Measurements from ENCODE around the gene TCF7L1. TPM values are rescaled to one million over a fixed set of nuclear protein-coding genes. Genes with fewer than 3 reads are reported as not detected.

Gene TCF7L1
- polyA plus RNA-seq, 10 donors = 31.2 to 48.0 (median 36.8) TPM

DNA sequence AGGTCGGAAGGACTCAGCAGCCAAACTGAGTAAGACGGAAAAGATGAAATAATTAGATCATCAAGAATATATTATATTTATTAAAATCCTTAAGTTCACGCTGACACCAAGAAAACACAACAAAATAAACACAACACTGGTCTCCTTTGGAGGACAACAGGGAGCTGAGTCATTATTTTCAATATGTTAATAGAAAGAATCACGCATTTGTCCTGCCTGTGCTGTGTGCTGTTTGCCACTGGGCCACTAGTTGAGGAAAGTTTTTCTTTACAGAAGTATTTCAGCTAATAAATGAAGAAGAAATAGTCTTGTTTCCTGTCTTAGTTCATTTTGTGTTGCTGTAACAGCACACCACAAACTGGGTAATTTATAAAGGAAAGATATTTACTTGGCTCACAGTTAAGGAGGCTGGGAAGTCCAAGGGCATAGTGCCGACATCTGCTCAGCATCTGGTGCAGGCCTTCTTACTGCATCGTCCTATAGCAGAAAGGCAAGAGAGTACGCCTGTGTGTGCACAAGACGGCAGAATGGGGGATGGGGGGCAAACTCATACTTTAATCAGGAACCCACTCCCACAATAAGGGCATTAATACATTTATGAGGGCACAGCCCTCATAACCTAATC lies 88.0 kb downstream of the TCF7L1 start:
- peak; percentile 78 to 95 (median 88) for DNase-seq

- no peak for DNase-seq
Measured at GRCh38 chr2:85222792-85223191, 89.6 kb downstream of the TCF7L1 start.

GRCh38 chr2:85226783-85227182 lies 93.6 kb downstream of the TCF7L1 start:
- DNase-seq = no peak

GRCh38 chr2:85230679-85231467 lies 97.7 kb downstream of the TCF7L1 start:
- peak; percentile 83 to 95 (median 89) for DNase-seq

DNA sequence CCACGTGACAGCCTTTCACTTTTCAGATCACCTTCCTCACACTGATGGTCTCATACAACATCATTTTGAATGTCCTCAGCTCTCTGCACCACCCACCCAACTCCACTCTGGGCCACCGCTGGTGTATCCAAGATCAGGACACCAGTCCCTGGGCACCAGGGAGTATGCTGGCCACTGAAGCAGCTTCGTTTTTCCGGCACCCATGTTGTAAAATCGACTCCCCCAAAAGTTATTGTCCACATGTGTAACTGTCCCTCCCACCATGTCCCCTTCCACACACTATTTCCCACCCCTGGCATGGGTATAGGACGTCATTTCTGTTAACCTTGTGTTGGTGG lies 98.2 kb downstream of the TCF7L1 start:
- no peak for DNase-seq

GRCh38 chr2:85231952-85232351 lies 98.8 kb downstream of the TCF7L1 start:
- DNase-seq = peak in 1 of 3 donors; percentile 63

GRCh38 chr2:85234868-85235267 lies 101.7 kb downstream of the TCF7L1 start:
- DNase-seq = no peak

GRCh38 chr2:85235281-85235680 lies 102.1 kb downstream of the TCF7L1 start:
- DNase-seq = no peak

DNA sequence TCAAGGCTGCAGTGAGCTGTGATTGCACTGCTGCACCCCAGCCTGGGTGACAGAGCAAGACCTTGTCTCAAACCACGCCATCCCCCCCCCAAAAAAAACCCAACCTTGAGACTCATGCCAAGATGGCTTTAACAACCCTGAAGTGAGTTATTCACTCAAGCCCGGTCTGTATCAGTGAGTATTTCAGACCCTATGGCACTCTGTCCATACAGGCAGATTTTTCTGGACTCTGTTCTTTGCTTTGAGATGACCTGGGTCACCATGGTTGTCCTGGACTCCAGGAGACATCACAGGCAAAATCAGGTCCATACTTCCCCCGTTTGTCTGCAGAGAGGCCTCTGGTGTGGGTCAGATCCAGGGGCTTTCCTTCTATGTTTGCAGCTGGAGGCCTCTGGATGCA lies 102.9 kb downstream of the TCF7L1 start:
- no peak for DNase-seq

- DNase-seq = peak in 1 of 3 donors; percentile 7
Measured at GRCh38 chr2:85237849-85238565, 104.8 kb downstream of the TCF7L1 start.

GRCh38 chr2:85238607-85239006 lies 105.4 kb downstream of the TCF7L1 start:
- DNase-seq = no peak

DNA sequence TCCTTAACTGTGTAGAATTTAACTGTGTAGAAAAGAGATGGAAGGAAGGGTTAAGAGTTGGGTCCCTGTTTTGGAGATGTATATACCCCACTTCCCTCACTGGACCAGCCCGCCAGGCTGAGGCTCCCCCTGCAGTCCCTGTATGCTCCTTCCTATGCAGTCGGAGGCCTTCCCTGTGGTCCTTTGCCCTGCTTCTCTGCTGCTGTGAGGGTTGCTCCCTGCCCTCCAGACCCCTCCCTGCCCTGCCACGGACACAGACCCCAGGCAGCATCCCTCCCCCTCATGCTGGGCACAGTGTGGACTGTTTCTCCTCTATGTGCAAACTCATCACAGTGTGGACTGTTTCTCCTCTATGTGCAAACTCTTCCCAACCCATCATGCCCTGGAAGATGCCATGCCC lies 105.9 kb downstream of the TCF7L1 start:
- no peak for DNase-seq

DNA sequence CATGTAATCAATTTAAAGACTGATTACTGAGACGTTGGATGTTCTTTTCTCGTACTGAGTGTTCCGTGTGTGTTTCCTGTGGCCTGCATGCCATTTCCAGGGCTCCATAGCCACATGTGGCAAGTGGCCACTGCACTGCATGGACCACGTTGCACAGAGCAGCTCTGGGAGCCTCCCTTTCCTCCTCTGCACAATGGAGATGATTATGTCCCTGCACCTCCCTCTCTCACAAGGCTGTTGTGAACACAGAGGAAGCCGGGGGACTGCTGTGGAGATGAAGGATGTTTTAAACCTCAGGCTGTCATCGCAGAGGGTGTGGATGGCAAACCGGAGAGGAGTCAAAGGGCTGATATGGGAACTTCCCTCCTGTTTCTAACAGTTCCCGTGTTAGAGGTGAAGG lies 106.9 kb downstream of the TCF7L1 start:
- DNase-seq = no peak

DNA sequence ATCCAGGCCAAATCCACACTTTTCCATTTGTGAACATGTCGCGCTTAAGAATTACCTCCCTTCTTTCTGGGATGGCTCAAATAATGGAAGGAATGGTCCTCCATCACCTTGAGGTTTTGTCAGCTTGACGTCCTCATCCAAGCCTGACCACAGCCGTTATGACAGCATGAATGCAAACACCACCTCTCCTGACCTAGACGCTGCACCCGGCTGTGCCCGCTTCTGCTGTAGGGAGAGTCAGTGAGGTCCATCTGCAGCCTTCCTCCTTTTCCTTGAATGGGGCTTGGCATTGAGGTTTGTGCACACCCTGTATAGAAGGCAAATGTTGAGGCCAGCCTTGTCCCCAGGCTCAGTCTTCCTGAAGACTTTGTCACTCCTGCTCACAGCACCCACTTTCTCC lies 109.1 kb downstream of the TCF7L1 start:
- DNase-seq = no peak

- peak in 1 of 3 donors; percentile 40 for DNase-seq
Measured at GRCh38 chr2:85243101-85244072, 110.2 kb downstream of the TCF7L1 start.

DNA sequence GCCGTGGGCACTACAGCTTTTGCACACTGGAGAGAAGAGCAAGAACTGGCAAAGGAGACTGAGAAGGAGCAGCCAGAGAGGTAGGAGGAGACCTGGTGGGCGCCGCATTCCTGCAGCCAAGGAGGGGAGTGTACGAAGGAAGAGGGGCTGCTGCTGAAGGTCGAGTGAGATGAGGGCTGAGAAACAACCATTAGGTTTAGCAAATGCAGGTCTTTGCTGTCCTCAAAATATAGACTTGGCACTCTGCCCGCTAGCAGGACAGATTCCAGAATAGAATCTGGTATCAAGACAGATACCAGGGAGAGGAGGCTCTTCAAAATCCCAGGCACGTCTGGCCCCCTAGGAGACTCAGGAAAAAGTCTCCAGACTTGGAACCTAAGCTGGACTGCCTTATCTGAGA lies 111.6 kb downstream of the TCF7L1 start:
- peak in 1 of 3 donors; percentile 44 for DNase-seq

DNA sequence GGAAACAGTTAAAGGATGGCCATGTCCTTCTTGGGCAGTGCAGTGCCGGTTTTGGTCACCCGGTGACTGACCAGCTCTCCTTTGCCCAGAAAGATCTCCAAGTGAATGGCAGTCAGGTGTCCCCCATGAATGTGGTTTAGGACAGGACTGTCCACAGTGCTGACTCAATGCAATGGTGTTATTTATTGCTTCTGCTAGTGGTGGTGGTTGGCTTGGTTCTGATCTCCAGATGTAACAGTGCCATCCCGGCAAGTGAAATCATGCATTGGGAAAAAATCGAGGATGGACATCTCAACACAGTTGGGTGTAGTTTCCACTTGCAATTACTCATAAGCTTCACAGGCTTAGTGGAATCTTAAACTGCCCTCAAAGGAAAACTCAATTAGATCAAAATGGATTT lies 112.7 kb downstream of the TCF7L1 start:
- DNase-seq = no peak

DNA sequence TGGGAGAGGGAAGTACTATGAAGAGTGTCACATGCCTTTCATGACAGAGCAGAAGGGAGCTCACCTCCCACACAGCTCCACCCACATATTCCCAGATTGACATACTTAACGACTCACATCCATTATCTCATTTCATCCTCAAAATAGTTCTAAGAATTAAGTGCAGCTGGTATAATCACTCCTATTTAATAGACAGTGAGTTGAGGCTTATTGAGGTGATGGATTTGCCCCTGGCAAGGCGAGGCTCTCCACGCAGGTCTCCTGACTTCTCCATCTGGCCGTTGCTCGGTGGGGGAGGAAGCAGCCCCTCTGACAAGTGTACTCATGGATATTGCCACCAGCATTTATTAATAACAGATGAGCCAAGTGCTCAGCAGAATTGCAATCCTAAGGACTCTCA lies 113.2 kb downstream of the TCF7L1 start:
- DNase-seq = no peak

- DNase-seq = no peak
Measured at GRCh38 chr2:85247610-85248009, 114.4 kb downstream of the TCF7L1 start.

DNA sequence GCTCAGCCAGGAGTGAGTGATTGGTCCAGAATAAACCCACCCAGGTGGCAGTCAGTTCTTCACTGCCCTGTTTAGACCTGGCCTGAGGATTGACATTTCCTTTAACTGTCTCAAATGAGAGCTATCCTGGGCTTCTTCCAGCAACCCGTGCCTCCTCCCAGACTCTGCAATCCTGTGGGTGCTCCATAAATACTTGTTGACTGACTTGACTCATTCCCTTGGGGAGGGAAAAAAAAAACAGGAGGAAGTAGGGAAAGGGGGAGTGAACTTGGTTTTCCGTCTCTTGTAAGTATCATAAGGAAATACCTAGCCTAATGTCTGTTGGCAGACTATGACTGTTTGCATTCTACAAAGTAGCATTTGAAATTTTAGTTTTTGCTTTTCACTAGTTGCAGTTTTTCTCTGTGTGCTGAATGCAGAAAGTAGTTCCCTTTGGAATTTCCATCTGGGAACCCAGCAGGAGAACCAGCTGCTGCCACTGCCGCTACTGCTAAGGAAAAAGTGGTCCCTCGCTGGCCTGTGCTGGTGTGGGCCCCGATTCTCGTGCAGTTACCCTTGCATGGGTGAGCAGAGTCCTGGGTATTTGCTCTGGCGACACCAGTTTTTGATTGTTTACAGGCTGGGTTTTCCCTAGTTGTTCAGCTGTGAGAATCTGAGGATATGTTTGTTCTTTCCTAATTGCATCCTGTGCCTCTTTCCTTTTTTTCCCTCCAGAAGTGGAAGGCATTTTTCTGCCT lies 115.7 kb downstream of the TCF7L1 start:
- peak in 2 of 3 donors; percentile 84 to 95 for DNase-seq

GRCh38 chr2:85250045-85250444 lies 116.9 kb downstream of the TCF7L1 start:
- no peak for DNase-seq
